Measurements from ENCODE around the gene TCF7L2.

GRCh38 chr10:112969131-112969530 lies 19.1 kb downstream of the TCF7L2 start:
- TF ChIP-seq, protein P1, sequence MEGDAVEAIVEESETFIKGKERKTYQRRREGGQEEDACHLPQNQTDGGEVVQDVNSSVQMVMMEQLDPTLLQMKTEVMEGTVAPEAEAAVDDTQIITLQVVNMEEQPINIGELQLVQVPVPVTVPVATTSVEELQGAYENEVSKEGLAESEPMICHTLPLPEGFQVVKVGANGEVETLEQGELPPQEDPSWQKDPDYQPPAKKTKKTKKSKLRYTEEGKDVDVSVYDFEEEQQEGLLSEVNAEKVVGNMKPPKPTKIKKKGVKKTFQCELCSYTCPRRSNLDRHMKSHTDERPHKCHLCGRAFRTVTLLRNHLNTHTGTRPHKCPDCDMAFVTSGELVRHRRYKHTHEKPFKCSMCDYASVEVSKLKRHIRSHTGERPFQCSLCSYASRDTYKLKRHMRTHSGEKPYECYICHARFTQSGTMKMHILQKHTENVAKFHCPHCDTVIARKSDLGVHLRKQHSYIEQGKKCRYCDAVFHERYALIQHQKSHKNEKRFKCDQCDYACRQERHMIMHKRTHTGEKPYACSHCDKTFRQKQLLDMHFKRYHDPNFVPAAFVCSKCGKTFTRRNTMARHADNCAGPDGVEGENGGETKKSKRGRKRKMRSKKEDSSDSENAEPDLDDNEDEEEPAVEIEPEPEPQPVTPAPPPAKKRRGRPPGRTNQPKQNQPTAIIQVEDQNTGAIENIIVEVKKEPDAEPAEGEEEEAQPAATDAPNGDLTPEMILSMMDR (IDR thresholded peaks at IDR 0.05): no peak
- no peak for TF ChIP-seq POLR2A (IDR thresholded peaks at IDR 0.05)
